GM12892 (cell line): Measurements from ENCODE around the gene TMEM238.

Experiments
- POLR2A ChIP-seq: IDR thresholded peaks from 2 replicates; pipeline ENCODE4 v1.6.1; 2011; ENCODE audit warnings: low read depth, low read length, control low read depth
- POLR2AphosphoS5 ChIP-seq: IDR thresholded peaks from 2 replicates; pipeline ENCODE4 v1.6.1; 2011; ENCODE audit warnings: low read depth, low read length, control low read depth

GRCh38 chr19:55341595-55342531 lies 42.2 kb downstream of the TMEM238 start:
- TF ChIP-seq POLR2AphosphoS5 = no peak
- no peak for TF ChIP-seq POLR2A
